ENCODE data around the gene AP2M1. TPM values are rescaled to one million over a fixed set of nuclear protein-coding genes. Genes with fewer than 3 reads are reported as not detected.

The AP2M1 gene
- total RNA-seq, 2 donors from 2014 or later, result 53.4 to 70.9 TPM

GRCh38 chr3:184133840-184134745 lies 40.6 kb upstream of the AP2M1 start:
- Histone ChIP-seq H3K27me3 (no peaks in the 10 kb centered on the region), H3K9me3 (no peaks in the 10 kb centered on the region), H3K36me3 (replicated peaks in 1 of 2; ENCODE audit: insufficient read depth in 1 of 2, low read depth in 2 of 2) (no peaks in the 10 kb centered on the region), H3K4me1 (peaks cover 19% of the 10 kb centered on the region), H3K27ac (peak overlapping the region; percentile 69 to 89 (median 86)), H3K4me3 (peak overlapping the region; percentile 61 to 93)
- intact Hi-C loops (cut with DNase I), result no loop called here
- ATAC-seq (peak; percentile 81), DNase-seq (peak; percentile 87 to 93 (median 90))
- 0 to 1% methylated on average over 15 to 37 of the region's 37 CpGs for WGBS, 2 donors
- TF ChIP-seq POLR2A (IDR thresholded peaks at IDR 0.05), result peak; percentile 30 to 76 (median 71)
- TF ChIP-seq CTCF (IDR thresholded peaks at IDR 0.05), result peak in 1 of 7 experiments; percentile 7

- DNase-seq (peak in 1 of 4 donors; percentile 25), ATAC-seq (no peak)
- intact Hi-C loops (cut with DNase I), result no loop called here
- Histone ChIP-seq H3K9me3 (no peaks in the 10 kb centered on the region), H3K27me3 (no peaks in the 10 kb centered on the region), H3K36me3 (replicated peaks in 1 of 2; ENCODE audit: insufficient read depth in 1 of 2, low read depth in 2 of 2) (no peaks in the 10 kb centered on the region), H3K4me1 (peaks cover 19% of the 10 kb centered on the region), H3K4me3 (peak overlapping the region; percentile 61 to 93), H3K27ac (peak overlapping the region; percentile 69 to 89 (median 86))
- TF ChIP-seq CTCF (IDR thresholded peaks at IDR 0.05), result no peak
- TF ChIP-seq POLR2A (IDR thresholded peaks at IDR 0.05), result no peak
- 0 to 1% methylated on average over 4 to 21 of the region's 21 CpGs for WGBS, 2 donors
These were observed 39.9 kb upstream of the AP2M1 start for GRCh38 chr3:184134746-184135148.

DNA sequence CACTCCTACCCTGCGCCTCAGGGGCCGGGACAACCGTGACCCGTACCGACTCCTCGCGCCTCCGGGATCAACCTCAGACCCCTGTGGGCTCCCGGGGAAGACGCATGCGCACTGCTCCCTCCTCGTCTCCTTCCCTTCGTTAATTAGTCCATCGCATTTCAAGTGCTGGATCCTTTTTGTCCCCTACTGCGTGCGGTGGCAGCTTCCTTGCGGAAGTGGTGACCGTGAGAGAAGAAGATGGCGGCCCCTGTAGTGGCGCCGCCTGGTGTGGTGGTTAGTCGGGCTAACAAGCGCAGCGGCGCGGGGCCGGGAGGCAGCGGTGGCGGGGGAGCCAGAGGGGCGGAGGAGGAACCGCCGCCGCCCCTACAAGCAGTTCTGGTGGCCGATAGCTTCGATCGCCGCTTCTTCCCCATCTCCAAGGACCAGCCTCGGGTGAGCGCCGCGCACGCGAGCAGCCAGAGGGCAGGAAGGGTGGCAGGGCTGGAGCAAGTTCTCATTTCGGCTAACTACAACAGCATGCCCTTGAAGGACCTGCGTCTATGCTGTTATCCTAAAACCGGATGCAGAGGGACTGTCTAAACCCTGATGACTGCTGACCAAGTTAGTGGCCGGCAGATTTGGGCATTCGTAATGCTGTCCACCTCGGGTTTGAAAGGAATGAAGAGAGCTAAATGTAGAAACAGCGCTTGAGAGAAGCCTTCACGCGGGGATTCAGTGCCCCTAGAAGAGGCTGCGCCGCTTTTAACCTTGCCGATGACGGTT lies 39.3 kb upstream of the AP2M1 start, which contains the start of gene EIF2B5:
EIF2B5 (plus strand) TSS at position 210 of the 762 bp plus-strand sequence; CDS start at position 238, 28 bp downstream.
- H3K27ac ChIP-seq, result peak within 1 kb of the TSS; percentile 69 to 89 (median 86)
- TF ChIP-seq POLR2A (IDR thresholded peaks at IDR 0.05), result peak; percentile 63 to 83 (median 81)
- TF ChIP-seq CTCF (IDR thresholded peaks at IDR 0.05), result peak in 5 of 7 experiments; percentile 10 to 51 (median 32)
- H3K4me1 ChIP-seq, result peaks cover 19% of the 10 kb centered on the region
- peak within 1 kb of the TSS; percentile 61 to 93 for H3K4me3 ChIP-seq
- ATAC-seq, result peak; percentile 90
- WGBS, 2 donors, result 0% methylated on average over 29 to 50 of the region's 56 CpGs
- intact Hi-C loops (cut with DNase I), result no loop called here
- no peaks in the 10 kb centered on the region for H3K27me3 ChIP-seq
- peak; percentile 88 to 95 (median 92) for DNase-seq
- H3K9me3 ChIP-seq, result no peaks in the 10 kb centered on the region
- no peaks in the 10 kb centered on the region for H3K36me3 ChIP-seq (replicated peaks in 1 of 2; ENCODE audit: insufficient read depth in 1 of 2, low read depth in 2 of 2)

- intact Hi-C loops (cut with DNase I), result no loop called here
- Histone ChIP-seq H3K27ac (peak overlapping the region in 3 of 4 donors; percentile 69 to 89 (median 87)), H3K36me3 (replicated peaks in 1 of 2; ENCODE audit: insufficient read depth in 1 of 2, low read depth in 2 of 2) (peaks cover 0 to 5% of the 10 kb centered on the region in 2 donors), H3K4me1 (peaks cover 19% of the 10 kb centered on the region), H3K4me3 (peak overlapping the region; percentile 61 to 93), H3K9me3 (no peaks in the 10 kb centered on the region), H3K27me3 (no peaks in the 10 kb centered on the region)
- TF ChIP-seq CTCF (IDR thresholded peaks at IDR 0.05) (no peak), POLR2A (IDR thresholded peaks at IDR 0.05) (no peak)
- no peak for DNase-seq
- no peak for ATAC-seq
- 0 to 3% methylated on average over 9 of the region's 9 CpGs for WGBS, 2 donors
These were observed 38.8 kb upstream of the AP2M1 start for GRCh38 chr3:184135911-184136260.

Measured in body of pancreas (tissue), 4 donors.